Type B pancreatic cell (in vitro differentiated cells): ENCODE data around the gene ATXN3. TPM values are rescaled to one million over a fixed set of nuclear protein-coding genes. Genes with fewer than 3 reads are reported as not detected.

Experiments used
- DNase-seq: peaks from one replicate; pipeline ENCODE4 v3.0.0; 2021; ENCODE audit warnings: mixed read lengths; ENCODE audit not compliant: unreplicated experiment; ENCODE audit errors: extremely low spot score
- H3K27ac Mint-ChIP-seq: 2 replicates; pipeline ENCODE4 v1.8.0; 2021; ENCODE audit warnings: mild to moderate bottlenecking, mixed read lengths
- H3K27me3 Mint-ChIP-seq: 2 replicates; pipeline ENCODE4 v1.8.0; 2021; ENCODE audit warnings: mixed read lengths
- H3K36me3 Mint-ChIP-seq: 2 replicates; pipeline ENCODE4 v1.8.0; 2021; ENCODE audit warnings: mixed read lengths
- H3K4me1 Mint-ChIP-seq: one replicate; pipeline ENCODE4 v1.8.0; 2021; ENCODE audit warnings: mixed read lengths; ENCODE audit not compliant: unreplicated experiment
- H3K4me3 Mint-ChIP-seq: 2 replicates; pipeline ENCODE4 v1.8.0; 2021; ENCODE audit warnings: mild to moderate bottlenecking, mixed read lengths
- H3K9me3 Mint-ChIP-seq: 2 replicates; pipeline ENCODE4 v1.8.0; 2021; ENCODE audit warnings: mixed read lengths
- CTCF ChIP-seq: fragments of 200-600 bp; sonication (generic); conservative IDR thresholded peaks from 2 replicates; pipeline ENCODE4 v1.5.0; 2021; ENCODE audit warnings: antibody characterized with exemption, mild to moderate bottlenecking
- total RNA-seq: library from RNA; stranded (reverse); gene quantifications from 2 replicates; pipeline ENCODE4 v1.2.1, GENCODE V29; 2021; ENCODE audit warnings: low replicate concordance

ATXN3 gene
- total RNA-seq, 1 donor from 2014 or later, result 30.1 TPM

- Mint-ChIP-seq H3K4me1 (peaks cover 25% of the 10 kb centered on the region), H3K9me3 (no peaks in the 10 kb centered on the region)
Observed at GRCh38 chr14:92121670-92122350, 15.4 kb upstream of the ATXN3 start, which contains the start of the genes CPSF2 and NDUFB1. Gene CPSF2, plus strand, starts transcription at chr14:92121969. Its CDS starts 9,016 bp downstream, at chr14:92130985. Gene NDUFB1, minus strand, starts transcription at chr14:92121706. Its CDS starts 4,069 bp downstream, at chr14:92117637.

GRCh38 chr14:92121207-92121669 is 14.9 kb upstream of the ATXN3 start:
- H3K27me3 Mint-ChIP-seq, result no peaks in the 10 kb centered on the region
- no peak for TF ChIP-seq CTCF
- H3K9me3 Mint-ChIP-seq, result no peaks in the 10 kb centered on the region
- DNase-seq, result no peak
- peak overlapping the region; percentile 100 for H3K4me3 Mint-ChIP-seq
- peaks cover 25% of the 10 kb centered on the region for H3K4me1 Mint-ChIP-seq
- H3K36me3 Mint-ChIP-seq, result peaks cover 10% of the 10 kb centered on the region
- peak overlapping the region; percentile 100 for H3K27ac Mint-ChIP-seq

More at GRCh38 chr14:92121670-92122350, 15.4 kb upstream of the ATXN3 start, which contains the start of the genes CPSF2 and NDUFB1:
- H3K4me3 Mint-ChIP-seq, result peak within 1 kb of the TSS; percentile 100
- no peaks in the 10 kb centered on the region for H3K27me3 Mint-ChIP-seq
- peaks cover 10% of the 10 kb centered on the region for H3K36me3 Mint-ChIP-seq
- TF ChIP-seq CTCF, result peak; percentile 33
- DNase-seq, result peak; percentile 83
- H3K27ac Mint-ChIP-seq, result peak within 1 kb of the TSS; percentile 100

- H3K9me3 Mint-ChIP-seq, result no peaks in the 10 kb centered on the region
- H3K4me1 Mint-ChIP-seq, result peaks cover 4% of the 10 kb centered on the region
- no peak for DNase-seq
- no peak overlapping the region for H3K27ac Mint-ChIP-seq
- TF ChIP-seq CTCF, result no peak
- no peak overlapping the region for H3K4me3 Mint-ChIP-seq
- peaks cover 3% of the 10 kb centered on the region for H3K27me3 Mint-ChIP-seq
- H3K36me3 Mint-ChIP-seq, result no peaks in the 10 kb centered on the region
Observed at GRCh38 chr14:92109490-92109889, 3.1 kb upstream of the ATXN3 start.

- Mint-ChIP-seq H3K36me3 (no peaks in the 10 kb centered on the region), H3K4me1 (peaks cover 7% of the 10 kb centered on the region), H3K4me3 (no peak overlapping the region), H3K27me3 (peaks cover 3% of the 10 kb centered on the region), H3K9me3 (no peaks in the 10 kb centered on the region), H3K27ac (no peak overlapping the region)
- no peak for DNase-seq
- TF ChIP-seq CTCF, result no peak
Observed at GRCh38 chr14:92108345-92109254, 2.2 kb upstream of the ATXN3 start.

GRCh38 chr14:92105893-92106142 is 564 bp downstream of the ATXN3 start:
- no peak for TF ChIP-seq CTCF
- H3K27me3 Mint-ChIP-seq, result peaks cover 3% of the 10 kb centered on the region
- H3K4me3 Mint-ChIP-seq, result peak overlapping the region; percentile 96
- peaks cover 17% of the 10 kb centered on the region for H3K4me1 Mint-ChIP-seq
- H3K9me3 Mint-ChIP-seq, result no peaks in the 10 kb centered on the region
- no peaks in the 10 kb centered on the region for H3K36me3 Mint-ChIP-seq
- DNase-seq, result no peak
- peak overlapping the region; percentile 95 for H3K27ac Mint-ChIP-seq
